HL-60 (cell line): ENCODE measurements around the gene MRPS24.

Experiments
- CTCF ChIP-seq: IDR thresholded peaks from one replicate; pipeline ENCODE4 v1.5.1; 2011; ENCODE audit warnings: low read length, control low read depth, inconsistent platforms; ENCODE audit not compliant: insufficient read depth
- SPI1 ChIP-seq: IDR thresholded peaks from 2 replicates; pipeline ENCODE4 v1.6.1; 2012; ENCODE audit warnings: low read depth, mild to moderate bottlenecking, borderline replicate concordance

- TF ChIP-seq CTCF (no peak), SPI1 (no peak)
These were observed 3.2 kb upstream of the MRPS24 start for GRCh38 chr7:43872406-43873110.
